GM18511 (cell line): ENCODE measurements around the gene COA5.

Source experiments
- ATAC-seq: cut with Tn5 transposase; IDR thresholded peaks from one replicate; pipeline ENCODE4 v1.9.1; 2021; ENCODE audit warnings: mild to moderate bottlenecking, moderate library complexity; ENCODE audit not compliant: unreplicated experiment

The COA5 gene

DNA sequence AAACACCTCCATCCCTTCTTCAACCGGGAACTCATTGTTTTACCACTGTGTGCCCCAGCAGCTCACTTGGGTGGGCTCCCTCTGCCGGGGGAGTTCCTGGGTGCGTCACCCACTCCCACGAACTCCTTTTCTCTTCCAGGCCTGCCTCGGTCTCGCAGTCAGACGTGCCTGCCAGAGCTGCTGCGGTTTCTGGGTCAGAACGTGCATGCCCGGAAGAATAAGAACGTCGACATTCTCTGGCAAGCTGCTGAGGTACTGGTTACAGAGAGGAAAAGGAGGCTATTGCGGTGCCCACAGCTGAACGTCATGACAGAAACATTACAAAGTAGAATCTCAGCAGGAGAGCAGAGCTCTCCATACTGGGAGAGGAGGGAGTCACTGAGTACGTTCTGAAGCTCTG, 35.6 kb downstream of the COA5 start:
- ATAC-seq, result no peak

DNA sequence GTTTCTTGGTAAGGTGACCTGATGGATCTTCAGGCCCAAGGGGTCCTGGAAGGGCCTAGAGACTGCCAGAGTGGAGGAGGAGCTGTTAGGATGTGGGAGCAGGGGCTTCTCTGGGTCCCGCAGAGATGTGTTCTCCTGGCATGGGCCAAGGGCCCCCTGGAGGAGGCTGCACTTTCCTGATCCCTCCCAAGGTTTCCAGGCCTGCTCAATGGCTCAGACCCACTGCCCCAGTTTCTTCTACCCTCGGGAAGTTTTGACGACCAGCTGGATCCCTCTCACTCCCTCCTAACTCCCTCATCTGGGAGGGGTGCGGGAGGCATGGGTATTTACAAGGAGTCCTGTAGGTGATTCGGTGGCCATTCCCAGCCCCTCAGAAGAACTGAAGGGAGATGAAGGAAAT, 36.1 kb downstream of the COA5 start:
- no peak for ATAC-seq

DNA sequence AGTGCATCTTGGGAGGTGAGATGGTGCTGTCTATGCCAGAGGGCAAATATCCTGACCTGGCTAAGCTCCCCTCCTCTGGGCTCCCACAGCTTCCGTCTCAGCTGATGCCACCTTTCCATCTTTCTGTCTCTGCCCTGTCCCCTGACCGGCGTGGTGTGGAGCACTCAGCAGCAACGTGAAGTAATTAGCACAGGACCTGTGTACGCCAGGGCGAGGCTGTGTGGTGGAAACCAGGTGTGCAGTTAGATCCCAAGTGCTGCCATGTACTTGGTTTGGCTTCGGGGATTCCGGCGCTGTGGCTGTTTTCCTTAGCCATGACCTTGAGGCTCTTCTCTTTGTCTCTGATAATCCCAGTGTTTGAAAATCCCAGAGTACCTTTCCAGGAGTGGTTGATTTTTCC, 36.5 kb downstream of the COA5 start:
- no peak for ATAC-seq

DNA sequence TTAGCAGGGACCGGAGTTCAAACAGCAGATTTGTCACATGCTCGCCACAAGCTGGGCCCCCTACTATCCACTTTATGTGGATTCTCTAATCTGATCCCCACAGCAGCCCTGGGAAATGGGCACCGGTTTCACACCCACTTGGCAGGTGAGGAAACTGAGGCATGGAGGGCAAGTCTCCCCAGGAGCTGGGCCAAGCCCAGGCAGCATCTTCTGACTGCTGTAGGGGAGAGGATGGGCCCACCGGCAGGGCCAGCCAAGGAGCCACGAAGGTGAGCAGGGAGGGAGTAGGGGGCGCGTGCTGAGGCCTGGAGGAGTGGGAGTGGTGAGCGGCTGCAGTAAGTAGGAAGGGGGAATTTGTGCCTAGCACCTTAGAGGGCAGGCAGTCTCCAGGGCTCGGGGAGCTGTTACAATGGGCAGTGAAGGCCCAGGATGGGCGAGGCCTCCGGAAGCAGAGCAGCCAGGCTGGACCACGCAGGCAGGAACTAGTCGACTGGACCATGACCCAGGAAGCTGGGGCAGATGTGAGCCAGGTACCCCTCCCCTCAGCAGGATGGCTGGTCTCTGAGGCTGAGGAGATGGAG, 37.1 kb downstream of the COA5 start:
- no peak for ATAC-seq

DNA sequence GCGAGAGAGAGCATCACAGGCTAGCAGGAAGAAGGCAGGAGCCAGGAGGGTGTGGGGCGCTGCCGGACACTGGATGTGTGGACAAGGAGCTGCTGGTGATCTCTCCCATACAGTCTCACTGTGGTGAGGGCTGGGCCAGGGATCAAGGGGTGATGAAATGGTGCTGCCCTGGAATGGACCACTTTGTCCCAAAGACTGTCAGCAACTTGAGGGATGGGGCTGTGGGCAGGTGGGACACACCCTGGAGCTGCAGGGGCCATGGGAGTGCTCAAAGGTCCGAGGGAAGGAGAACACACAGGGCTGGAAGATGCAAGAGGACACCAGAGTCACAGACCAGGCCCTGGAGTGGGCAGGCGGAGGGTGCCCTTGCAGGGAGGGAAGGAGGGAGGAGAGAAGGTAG, 38.0 kb downstream of the COA5 start:
- ATAC-seq, result no peak

DNA sequence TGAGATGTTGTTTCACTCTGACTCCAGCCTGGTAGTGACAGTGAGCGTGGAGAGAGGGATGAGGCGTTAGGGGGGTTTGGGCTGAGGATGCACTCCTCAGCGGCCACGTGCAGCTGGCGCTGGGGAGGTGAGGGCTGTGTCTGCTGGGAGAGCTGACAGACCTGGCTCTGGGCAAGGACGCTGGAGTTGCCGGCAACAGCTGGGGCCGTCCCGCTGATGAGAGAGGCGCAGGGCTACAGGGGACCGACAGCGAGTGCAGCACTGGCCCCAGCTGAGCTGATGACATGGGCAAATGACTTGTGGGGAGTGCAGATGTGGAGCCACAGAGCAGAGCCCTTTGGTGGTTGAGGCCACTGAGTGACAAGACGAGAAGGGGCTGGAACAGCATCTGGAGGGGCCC, 38.4 kb downstream of the COA5 start:
- no peak for ATAC-seq

DNA sequence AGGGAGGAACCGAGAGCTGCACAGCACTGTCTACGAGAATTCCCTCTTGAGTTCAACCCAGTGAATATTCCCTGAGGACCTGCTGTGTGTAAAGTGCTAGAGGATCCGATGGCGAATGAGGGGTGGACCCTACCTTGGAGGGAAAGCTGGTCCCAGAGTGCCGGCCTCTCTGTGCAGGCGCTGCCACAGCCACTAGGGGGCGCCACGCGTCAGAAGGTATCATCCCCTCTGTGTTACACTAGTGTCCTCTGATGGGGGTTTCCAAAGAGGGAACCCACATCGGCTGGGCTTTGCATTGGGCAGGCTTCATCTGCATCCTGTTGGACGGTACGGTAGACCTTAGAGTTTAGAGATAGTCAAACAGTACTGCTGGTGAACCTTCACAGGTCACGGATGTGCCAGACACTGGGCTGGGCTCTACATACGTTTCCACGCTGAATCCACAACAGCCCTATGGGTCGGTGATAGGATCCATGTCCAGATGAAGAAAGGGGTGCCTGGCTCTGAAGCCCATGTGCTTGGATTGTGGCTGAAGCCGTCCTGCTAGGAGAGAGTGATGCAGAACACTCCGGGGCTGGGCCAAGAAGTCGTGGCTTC, 39.0 kb downstream of the COA5 start:
- ATAC-seq, result no peak

DNA sequence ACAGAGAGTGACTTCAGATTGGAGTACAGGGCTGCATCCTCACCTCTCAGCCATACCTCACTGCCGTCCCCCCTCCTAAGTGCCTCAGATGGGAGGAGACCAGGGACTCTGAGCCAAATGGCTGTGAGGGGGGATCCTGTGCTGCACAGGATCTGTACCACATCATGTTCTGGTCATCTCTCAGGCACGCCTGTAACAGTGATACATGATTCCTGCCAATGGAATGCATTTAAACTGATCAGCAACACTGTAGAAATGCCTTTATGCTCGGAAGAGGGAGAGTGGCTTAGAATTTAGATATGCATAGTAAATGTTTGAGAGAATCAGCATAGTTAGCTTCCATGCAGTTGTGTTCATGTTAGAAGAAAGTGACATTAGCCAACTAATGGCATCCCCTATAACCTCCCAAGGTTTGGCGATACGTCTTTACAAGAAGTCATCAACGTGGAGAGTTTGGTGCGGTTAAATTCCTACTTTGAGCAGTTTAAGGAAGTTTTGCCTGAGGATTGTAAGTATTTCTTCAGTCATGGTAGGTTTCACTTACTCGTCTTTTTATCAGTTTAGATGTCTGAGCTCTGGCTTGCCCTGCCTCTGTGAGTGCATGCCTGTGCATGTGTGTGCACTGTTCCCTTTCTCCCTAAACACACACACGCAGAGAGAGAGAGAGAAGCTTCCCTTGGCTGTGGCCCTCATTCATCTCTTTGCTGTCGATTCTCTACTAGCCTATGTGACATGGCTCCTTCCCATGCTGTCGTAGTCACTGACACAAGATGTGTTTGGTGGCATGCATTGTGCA, 40.0 kb downstream of the COA5 start:
- ATAC-seq, result no peak

DNA sequence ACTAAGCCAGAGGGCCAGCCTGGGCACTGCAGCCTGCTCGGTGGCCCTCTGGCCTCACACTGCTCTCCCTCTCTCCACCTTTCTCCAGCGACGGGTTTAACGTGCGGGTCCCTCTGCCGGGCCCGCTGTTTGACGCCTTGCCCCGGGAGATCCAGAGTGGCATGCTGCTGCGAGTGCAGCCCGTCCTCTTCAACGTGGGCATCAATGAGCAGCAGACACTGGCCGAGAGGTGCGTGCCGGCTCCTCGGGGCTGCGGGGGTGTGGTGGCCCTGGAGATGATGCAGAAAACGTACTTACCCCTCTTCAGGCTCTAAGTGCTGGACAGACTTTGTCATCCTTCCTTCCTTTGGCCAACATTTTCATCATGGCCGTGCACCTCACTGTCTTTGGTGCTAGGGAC, 42.4 kb downstream of the COA5 start:
- no peak for ATAC-seq

DNA sequence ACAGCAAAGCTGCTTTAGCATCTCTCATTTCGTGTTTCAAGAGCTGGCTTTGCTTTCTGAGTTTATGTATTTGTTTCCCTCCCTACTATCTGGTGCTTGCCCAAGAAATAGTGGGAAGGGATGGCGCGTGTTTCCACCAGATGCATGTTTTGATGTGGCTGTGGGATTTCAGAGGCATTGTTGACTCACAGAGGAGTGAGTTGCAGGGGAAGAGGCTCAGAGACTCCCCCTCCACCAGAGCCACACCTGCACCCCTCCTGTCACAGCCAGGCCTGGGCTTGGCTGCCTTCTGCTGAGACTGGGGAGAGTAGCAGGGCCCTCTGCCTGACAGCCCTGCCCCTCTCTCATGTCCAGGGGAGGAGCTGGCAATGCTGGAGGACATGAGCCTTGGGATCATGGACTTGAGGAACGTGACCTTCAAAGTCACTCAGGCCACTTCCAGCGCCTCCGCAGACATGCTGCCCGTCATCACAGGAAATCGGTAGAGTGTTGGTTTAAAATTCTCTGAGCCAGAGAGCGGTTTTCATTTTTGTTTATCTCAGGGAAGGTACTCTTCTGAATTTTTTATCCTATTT, 42.9 kb downstream of the COA5 start:
- ATAC-seq, result no peak

DNA sequence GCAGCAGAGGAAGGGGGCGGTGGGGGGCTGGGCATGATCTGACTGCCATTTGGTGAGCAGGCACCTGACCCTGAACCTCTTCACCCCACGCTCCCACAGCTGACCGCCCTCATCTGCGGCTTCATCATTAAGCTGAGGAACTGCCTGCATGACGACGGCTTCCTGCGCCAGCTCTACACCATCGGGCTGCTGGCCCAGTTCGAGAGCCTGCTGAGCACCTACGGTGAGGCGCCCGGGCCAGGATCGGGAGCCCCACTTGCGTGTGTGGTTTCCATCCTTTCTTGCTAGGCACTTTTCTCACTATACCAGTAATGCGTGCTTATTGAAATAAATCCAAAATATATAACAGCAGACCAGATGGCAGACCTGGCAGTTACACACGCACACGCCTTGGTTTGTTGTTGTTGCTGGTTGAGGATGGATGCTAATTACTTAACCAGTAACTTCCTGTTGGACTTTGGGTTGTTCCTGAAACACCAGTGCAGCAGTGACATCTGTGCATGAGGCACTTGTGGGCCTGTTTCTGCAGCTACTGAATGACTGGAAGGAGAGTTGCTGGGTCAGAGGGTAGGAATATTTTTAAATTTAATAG, 43.7 kb downstream of the COA5 start:
- ATAC-seq, result no peak

DNA sequence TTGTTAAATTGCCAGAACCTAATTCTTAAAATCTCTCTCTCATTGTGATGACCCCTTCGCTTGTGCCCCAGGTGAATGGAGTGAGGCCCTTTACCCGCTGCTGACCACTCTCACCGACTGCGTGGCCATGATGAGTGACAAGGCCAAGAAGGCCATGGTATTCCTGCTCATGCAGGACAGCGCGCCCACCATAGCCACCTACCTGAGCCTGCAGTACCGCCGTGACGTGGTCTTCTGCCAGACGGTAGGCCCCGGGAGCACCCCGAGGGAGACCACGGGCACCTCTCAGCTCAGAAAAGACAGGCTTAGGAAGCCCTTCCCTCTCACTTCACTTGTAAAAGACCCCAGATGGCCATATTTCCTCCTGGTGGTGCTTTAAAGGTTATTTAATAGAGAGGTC, 44.9 kb downstream of the COA5 start:
- ATAC-seq, result no peak

DNA sequence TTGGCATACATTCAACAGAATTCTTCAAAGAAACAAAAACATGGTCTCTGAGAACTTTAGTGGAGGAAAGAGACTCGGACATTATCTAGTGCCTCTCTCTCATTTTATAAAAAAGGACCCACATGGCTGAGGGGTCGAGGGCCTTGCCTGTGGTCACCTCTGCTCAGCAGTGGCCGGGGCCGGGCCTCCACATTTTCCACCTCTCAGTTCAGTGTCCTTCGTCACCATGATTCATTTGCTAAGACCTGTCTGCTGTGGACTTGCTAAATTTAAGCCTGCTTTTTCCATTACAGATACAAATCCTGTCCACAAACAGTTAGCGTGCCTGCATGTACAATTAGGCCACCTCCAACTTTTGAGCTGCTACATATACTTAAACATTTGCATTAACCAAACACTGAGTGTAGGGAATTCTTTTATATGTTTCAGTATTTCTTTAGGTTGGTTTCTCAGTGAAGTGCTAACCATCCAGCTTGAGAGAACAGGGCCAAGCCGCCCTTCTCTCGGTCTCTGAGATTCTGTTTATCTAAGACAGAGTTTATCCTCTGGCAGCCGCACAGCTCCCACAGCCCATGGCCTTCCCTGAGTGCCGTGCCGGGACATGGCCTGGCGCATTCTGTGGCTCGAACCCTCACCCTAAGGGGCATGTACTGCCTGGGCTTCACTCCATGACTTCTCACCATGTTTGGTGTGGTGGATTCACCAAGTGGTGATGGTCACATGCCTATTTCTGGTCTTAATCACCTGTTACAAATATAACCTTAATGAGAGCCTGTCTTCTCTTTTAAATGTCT, 46.2 kb downstream of the COA5 start:
- no peak for ATAC-seq

DNA sequence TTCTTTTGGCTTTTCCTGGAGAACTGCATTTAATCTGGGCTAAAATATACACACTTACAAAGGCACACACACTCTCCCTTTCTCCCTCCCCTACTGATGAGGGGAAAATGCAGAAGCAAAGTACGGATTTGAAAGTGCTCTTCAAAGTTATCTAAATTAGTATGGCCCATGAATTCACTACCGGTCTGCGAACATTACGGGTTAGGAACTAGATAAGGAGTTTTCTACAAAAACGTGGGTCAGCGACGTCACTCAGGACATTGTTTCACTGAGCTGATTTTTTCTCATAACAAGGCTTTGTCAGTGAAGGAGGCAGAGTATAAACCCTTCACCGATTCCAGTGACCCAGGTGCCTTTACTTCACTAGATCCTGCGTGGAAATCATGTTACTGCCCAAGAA, 47.3 kb downstream of the COA5 start:
- ATAC-seq, result no peak

DNA sequence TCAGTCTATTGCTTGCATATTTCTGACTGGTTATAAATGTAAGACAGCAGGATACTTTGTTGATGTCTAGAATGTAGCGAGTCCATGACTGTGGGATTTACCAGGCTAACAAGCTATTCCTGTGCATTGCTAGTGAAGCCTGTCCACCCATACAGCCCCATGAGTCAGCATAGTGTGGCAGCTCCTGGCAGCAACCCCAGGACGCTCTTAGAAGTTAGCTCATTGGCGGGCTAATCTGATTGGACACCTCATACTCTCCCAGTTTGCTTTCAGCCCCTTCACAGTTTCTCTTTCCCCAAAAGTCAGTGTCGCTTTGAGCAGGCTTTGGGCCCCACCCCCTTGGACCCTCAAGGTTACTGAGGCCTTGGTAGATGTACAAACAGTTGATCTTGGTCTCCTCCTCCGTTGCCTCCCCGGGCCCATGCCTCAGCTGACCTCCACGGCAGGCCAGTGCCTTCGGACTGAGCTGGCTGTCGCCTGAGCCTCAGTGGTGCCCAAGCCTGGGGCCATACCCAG, 48.0 kb downstream of the COA5 start:
- ATAC-seq, result no peak

DNA sequence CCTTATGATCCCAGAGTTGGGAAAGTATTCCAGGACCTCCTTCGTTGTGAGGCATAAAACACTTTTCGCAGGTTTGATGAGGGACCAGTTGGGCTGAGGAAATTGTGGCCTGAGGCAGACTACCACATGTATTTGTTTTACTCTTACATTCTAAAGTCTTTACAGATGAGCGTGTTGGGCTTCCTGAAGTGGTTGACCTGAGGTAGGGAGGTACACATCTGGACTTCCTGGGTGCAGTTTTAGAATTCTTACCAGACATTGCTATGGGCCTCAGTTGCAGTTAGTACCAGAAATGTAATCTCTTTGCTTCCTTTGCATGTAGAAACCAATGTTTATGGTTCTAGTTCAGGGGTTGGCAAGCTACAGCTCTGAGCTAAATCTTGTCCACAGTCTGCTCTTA, 48.7 kb downstream of the COA5 start:
- no peak for ATAC-seq

DNA sequence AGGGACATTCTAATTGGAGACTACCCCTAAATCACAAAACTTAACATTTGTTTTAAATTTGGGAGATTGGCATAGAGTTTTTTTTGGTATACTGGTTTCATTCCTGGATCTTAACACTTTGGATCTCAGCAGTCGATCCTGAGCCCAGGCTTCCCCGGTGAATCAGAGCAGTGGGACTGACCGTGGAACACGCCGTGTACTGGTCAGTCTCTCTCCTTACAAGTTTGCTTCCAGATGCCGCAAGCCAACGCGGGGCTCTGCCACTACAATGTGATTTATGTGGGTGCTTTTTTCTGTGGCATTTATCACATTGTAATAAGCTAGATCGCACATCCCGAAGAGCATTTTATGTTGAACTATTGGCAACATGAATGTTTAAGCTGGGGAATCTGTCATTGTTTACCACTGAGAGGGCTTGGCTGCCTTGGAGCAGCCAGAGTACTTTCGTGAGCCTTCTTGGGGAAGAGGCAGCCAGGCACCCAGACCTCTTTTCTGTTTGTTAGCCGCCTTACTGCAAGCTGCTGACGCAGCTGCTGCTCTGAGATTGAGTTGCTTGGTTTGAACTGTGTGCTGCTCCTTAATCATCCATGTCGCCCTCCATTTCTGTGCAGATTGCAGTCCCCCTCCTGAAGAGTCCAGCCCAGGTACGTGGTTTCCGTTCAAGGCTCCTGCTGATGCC, 49.3 kb downstream of the COA5 start:
- no peak for ATAC-seq

DNA sequence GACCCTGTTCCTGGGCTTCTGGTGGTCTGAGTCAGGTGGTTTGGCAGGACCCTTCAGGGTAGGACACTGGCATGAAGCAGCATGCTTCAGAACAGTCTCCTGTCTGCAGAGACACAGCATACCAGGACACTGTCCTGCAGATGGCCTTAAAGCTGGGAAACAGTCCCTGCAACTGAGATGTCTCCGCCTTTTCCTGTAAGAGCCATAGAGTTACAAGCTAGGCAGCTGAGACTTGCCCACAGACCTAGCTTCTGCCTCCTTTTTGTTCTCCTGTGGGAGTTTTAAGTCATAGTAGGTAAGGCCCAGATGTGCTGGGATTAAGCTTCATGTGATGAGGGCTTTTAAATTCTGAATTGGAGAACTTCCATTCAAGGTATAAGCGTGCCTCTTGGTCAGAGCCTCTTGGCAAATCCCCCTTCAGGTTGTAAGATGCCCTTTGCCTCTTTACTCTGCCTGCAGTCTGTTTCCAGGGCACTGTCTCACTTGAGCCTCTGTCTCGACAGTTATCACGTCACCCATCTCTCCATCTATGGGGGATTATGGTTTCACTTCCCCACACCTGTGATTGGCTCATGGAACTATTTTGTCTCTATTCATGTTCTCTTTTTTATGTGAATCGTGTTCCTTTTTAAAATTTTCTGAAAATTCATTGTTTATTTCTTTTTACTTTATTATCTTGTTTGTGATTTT, 51.8 kb downstream of the COA5 start:
- ATAC-seq, result peak; percentile 93

DNA sequence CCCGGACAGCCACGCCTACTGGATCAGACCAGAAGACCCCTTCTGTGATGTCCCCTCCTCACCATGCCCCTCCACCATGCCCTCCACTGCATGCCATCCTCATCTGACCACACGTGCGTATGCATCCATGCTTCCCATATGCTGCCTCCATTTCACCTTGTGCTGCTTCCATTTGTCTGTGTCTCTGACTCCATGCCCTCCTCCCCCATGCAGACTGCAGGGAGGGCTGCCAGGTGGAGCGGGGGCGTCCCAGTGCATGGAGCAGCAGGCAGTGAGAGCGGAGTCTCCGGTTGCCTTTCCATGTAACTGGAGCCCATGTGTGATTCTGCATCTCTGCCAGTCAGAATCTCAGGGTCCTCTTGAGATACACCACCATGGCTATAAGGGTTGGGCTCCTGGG, 52.6 kb downstream of the COA5 start:
- no peak for ATAC-seq
